C4-2B (cell line): ENCODE measurements around the gene BAIAP2L2.

Source experiments
- CTCF ChIP-seq: fragments of 450-650 bp; conservative IDR thresholded peaks from 2 replicates; pipeline ENCODE4 v1.5.1; 2017; ENCODE audit warnings: mild to moderate bottlenecking
- ZFX ChIP-seq: fragments of 450-650 bp; IDR thresholded peaks from 2 replicates; pipeline ENCODE4 v1.6.1; 2017

GRCh38 chr22:38136607-38137006, 26.1 kb upstream of the BAIAP2L2 start:
- TF ChIP-seq CTCF (no peak), ZFX (no peak)
